Midbrain (tissue), 1 donor: ENCODE measurements around the gene NAA15.
"Not testable (repeated sequence)": the region's sequence is repeated elsewhere in the genome, so short reads cannot be mapped to it uniquely, and the experiment has no call there.

Experiments used
- DNase-seq: peaks from one replicate; lab custom pipeline; 2025; lab: John Stamatoyannopoulos, UW

Gene NAA15

GRCh38 chr4:139297001-139297410, 4.3 kb upstream of the NAA15 start:
- DNase-seq: no peak

GRCh38 chr4:139299536-139299935, 1.8 kb upstream of the NAA15 start:
- DNase-seq: no peak

- peak; percentile 57 for DNase-seq
Measured at GRCh38 chr4:139300431-139301112, 733 bp upstream of the NAA15 start.

- DNase-seq: peak; percentile 20
Measured at GRCh38 chr4:139301821-139302611, 711 bp downstream of the NAA15 start, which contains the start of gene NDUFC1. Gene NDUFC1, minus strand, starts transcription at chr4:139302477. Its CDS starts 6,679 bp downstream, at chr4:139295798.

GRCh38 chr4:139304920-139305319, 3.6 kb downstream of the NAA15 start:
- no peak for DNase-seq

- no peak for DNase-seq
Measured at GRCh38 chr4:139311909-139312308, 10.6 kb downstream of the NAA15 start.

- no peak for DNase-seq
Measured at GRCh38 chr4:139312552-139313332, 11.4 kb downstream of the NAA15 start.

- DNase-seq: not testable (repeated sequence)
Measured at GRCh38 chr4:139313414-139313813, 12.1 kb downstream of the NAA15 start.

- DNase-seq: no peak
Measured at GRCh38 chr4:139314047-139314800, 12.9 kb downstream of the NAA15 start.

GRCh38 chr4:139315221-139315675, 13.9 kb downstream of the NAA15 start:
- DNase-seq: no peak

GRCh38 chr4:139316733-139317132, 15.4 kb downstream of the NAA15 start:
- no peak for DNase-seq

- DNase-seq: no peak
Measured at GRCh38 chr4:139317635-139318034, 16.3 kb downstream of the NAA15 start.

GRCh38 chr4:139319571-139319970, 18.3 kb downstream of the NAA15 start:
- DNase-seq: no peak

- DNase-seq: not testable (repeated sequence)
Measured at GRCh38 chr4:139322070-139322469, 20.8 kb downstream of the NAA15 start.

GRCh38 chr4:139322541-139322940, 21.2 kb downstream of the NAA15 start:
- DNase-seq: not testable (repeated sequence)

- DNase-seq: no peak
Measured at GRCh38 chr4:139324620-139325019, 23.3 kb downstream of the NAA15 start.

GRCh38 chr4:139329665-139330200, 28.4 kb downstream of the NAA15 start:
- DNase-seq: no peak

GRCh38 chr4:139330283-139330682, 29.0 kb downstream of the NAA15 start:
- DNase-seq: peak; percentile 55

GRCh38 chr4:139331185-139331584, 29.9 kb downstream of the NAA15 start:
- DNase-seq: no peak

- DNase-seq: no peak
Measured at GRCh38 chr4:139333046-139333445, 31.7 kb downstream of the NAA15 start.

- DNase-seq: no peak
Measured at GRCh38 chr4:139337612-139338011, 36.3 kb downstream of the NAA15 start.
